Epithelial cell of proximal tubule (primary cell): ENCODE data around the gene ZNF787. TPM values are rescaled to one million over a fixed set of nuclear protein-coding genes. Genes with fewer than 3 reads are reported as not detected.

Experiments
- DNase-seq: peaks from one replicate; pipeline ENCODE4 v3.0.0-alpha.2; 2011; ENCODE audit warnings: low read depth
- H3K4me3 ChIP-seq: 2 replicates; pipeline ENCODE4 v1.5.1; 2011; ENCODE audit warnings: low read depth, mild to moderate bottlenecking, low read length
- CTCF ChIP-seq: conservative IDR thresholded peaks from 2 replicates; pipeline ENCODE4 v1.5.1; 2012; ENCODE audit warnings: low read depth, mild to moderate bottlenecking, low read length
- total RNA-seq: library from RNA; depleted of rRNA; stranded (reverse); fragments of >200 nt; gene quantifications from 2 replicates; pipeline ENCODE4 v1.2.3, GENCODE V29; 2015

The ZNF787 gene
- total RNA-seq, 1 donor from 2014 or later = 19.6 TPM

DNA sequence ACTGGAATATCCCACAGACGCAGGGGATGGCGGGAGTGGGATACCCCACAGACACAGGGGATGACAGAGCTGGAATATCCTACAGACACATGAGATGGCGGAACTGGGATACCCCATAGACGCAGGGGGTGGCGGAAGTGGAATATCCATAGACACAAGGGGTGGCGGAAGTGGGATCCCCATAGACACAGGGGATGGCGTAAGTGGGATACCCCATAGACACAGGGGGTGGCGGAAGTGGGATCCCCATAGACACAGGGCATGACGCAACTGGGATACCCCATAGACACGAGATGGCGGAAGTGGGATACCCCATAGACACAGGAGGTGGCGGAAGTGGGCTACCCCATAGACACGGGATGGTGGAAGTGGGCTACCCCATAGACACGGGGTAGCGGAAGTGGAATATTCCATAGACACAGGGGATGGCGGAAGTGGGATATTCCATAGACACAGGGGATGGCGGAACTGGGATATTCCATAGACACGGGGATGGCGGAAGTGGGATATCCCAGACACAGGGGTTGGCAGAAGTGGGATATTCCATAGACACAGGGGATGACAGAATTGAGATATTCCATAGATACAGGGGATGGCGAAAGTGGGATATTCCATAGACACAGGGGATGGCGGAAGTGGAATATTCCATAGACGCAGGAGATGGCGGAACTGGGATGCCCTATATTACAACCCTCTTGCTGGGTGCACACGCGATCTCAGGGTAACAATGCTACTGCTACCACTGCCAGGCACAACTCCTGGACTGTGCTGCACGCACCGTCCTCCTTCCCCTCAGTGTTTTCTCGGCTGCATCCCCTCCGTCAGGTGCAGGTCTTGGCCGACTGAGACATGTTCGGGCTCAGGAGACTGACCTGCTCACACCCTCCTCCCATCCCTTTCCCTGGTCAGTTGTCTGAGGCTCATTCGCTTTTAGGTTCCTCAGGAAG, 28.1 kb downstream of the ZNF787 start:
- no peak for TF ChIP-seq CTCF
- no peak overlapping the region for H3K4me3 ChIP-seq
- DNase-seq = no peak

GRCh38 chr19:56091751-56092546, 29.1 kb downstream of the ZNF787 start:
- H3K4me3 ChIP-seq = no peak overlapping the region
- DNase-seq = no peak
- TF ChIP-seq CTCF = no peak

DNA sequence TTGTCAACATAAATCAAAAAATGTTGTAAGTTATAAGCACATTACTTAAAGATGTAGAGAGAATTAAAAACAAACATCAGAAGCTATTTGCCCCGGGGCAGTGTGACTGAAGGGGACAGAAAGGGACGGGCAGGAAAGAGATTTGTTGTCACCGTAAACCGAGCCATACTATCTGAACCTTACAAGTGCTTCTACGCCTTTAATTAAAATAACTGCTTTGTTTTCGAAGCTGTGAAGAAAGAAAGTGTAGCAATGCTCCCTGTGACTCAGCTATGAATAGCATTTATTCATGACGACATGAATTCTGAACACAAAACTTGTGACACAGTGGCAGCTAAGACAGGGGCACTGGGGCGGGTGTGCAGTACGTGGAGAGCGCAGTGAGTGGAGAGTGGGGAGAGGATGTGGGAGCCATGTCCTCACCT, 30.0 kb downstream of the ZNF787 start:
- no peak for DNase-seq
- no peak overlapping the region for H3K4me3 ChIP-seq
- TF ChIP-seq CTCF = no peak

GRCh38 chr19:56089344-56089743, 31.8 kb downstream of the ZNF787 start:
- H3K4me3 ChIP-seq = no peak overlapping the region
- DNase-seq = no peak
- TF ChIP-seq CTCF = no peak

GRCh38 chr19:56088497-56089215, 32.4 kb downstream of the ZNF787 start:
- no peak overlapping the region for H3K4me3 ChIP-seq
- no peak for DNase-seq
- TF ChIP-seq CTCF = no peak

DNA sequence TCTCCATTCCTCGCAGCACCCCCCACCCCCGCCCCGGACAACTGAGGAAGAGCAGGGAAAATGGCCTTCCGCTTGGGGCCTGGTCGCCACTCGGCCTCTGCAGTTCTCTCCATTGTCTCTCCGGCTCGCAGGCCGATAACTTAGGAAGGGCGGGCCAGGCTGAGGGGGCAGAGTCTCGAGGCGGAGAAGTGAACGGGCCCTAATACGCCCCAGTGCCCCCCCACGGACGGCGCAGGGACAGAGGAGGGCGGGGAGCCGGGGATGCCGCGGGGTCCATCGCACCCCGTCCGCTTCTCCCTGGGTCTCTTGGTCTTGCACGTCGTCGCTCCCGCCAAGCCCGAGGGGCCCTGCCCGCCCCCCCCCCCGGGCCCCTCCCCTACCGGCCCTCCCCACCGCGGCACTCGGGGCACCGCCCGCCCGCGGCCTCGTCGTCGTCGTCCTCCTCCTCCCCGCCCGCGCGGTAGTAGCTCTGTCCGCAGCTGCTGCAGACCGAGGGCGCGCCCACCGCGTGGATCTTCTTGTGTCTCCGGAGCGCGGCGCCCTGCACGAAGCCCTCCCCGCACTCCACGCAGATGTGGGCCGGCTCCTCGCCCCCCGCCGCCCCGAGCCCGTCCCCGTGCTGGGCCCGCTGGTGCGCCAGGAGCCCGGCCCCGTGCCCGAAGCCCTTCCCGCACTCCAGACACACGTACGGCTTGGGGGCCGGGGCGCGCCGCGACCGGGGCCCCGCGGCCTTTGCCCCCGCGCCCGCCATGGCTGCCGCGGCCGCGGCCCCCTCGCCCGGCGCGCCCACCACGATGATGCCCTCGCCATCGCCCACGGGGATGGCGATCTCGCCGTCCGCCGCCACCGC, 33.2 kb downstream of the ZNF787 start:
- TF ChIP-seq CTCF = no peak
- no peak for DNase-seq
- H3K4me3 ChIP-seq = no peak overlapping the region
